K562 (cell line): ENCODE results near the gene BCL7B. TPM values are rescaled to one million over a fixed set of nuclear protein-coding genes. Genes with fewer than 3 reads are reported as not detected.

ENCODE experiments used
- ATAC-seq: fragments of 200-7000 bp; cut with Tn5 transposase; 3 replicates; pipeline ENCODE4 v1.9.1; 2020; ENCODE audit warnings: moderate library complexity
- BruUV-seq: library from RNA; stranded (reverse); fragments of 400-500 nt; replicated peaks from 2 replicates; lab custom pipeline; 2021; lab: Mats Ljungman, UMichigan
- CTCF ChIA-PET: fragments of 300-600 bp; formaldehyde crosslinking; extraction: SDS; loops from one replicate; lab custom pipeline; 2021; ENCODE audit warnings: low intra/inter-chr PET ratio; lab: Yijun Ruan, JAX
- POLR2A ChIA-PET: fragments of 300-600, 350-650 bp; sonication (Branson Sonifier 250); formaldehyde crosslinking; extraction: SDS; loops from one replicate; lab custom pipeline; 2021; ENCODE audit warnings: antibody characterized with exemption, inconsistent platforms; lab: Yijun Ruan, JAX
- DNase-seq, 4 experiments: peaks; one replicate each; pipeline versions ENCODE4 v3.0.0 to v3.0.0-alpha.2; 2011 to 2018; ENCODE audit warnings: low spot score in 3 of 4, mixed read lengths in 3 of 4; ENCODE audit errors: extremely low read depth in 1 of 4
- FAIRE-seq: peaks from 2 replicates; lab custom pipeline; 2011; peaks lifted over from hg19 to GRCh38; lab: Jason Lieb, UNC
- H2AFZ ChIP-seq: 2 replicates; pipeline ENCODE4 v1.6.0; 2011; ENCODE audit warnings: low read depth, low read length, control low read depth, inconsistent platforms
- H3K27ac ChIP-seq: fragments of 200-600 bp; 3 replicates; pipeline ENCODE4 v1.8.0; 2011; ENCODE audit warnings: low read depth, mild to moderate bottlenecking, control low read depth, inconsistent platforms, low read length, moderate library complexity, mixed read lengths; ENCODE audit errors: extremely low read depth
- H3K27me3 ChIP-seq, 2 experiments: fragments of 300-600 bp in 1 of 2; 2 replicates in 1 of 2; 3 replicates in 1 of 2; pipeline versions ENCODE4 v1.6.0 to v1.8.0; 2011; ENCODE audit warnings: inconsistent platforms in 2 of 2, low read length in 2 of 2, mild to moderate bottlenecking in 1 of 2, mixed read lengths in 1 of 2, moderate library complexity in 1 of 2; ENCODE audit not compliant: control insufficient read depth in 2 of 2, insufficient read depth in 2 of 2
- H3K36me3 ChIP-seq: fragments of 300-600 bp; 3 replicates; pipeline ENCODE4 v1.8.0; 2011; ENCODE audit warnings: mild to moderate bottlenecking, low read length, inconsistent platforms; ENCODE audit not compliant: control insufficient read depth, insufficient read depth
- H3K4me1 ChIP-seq, 2 experiments: fragments of 200-600 bp in 1 of 2; replicated peaks in 1 of 2; 2 replicates in 1 of 2; 3 replicates in 1 of 2; pipeline versions ENCODE4 v1.5.1 to v1.8.0; 2011; ENCODE audit warnings: inconsistent platforms in 2 of 2, low read length in 2 of 2, mild to moderate bottlenecking in 1 of 2, mixed read lengths in 1 of 2, moderate library complexity in 1 of 2; ENCODE audit not compliant: control insufficient read depth in 2 of 2, insufficient read depth in 2 of 2
- H3K4me2 ChIP-seq: 2 replicates; pipeline ENCODE4 v1.6.1; 2011; ENCODE audit warnings: low read length, control low read depth, inconsistent platforms, mixed read lengths; ENCODE audit not compliant: insufficient read depth
- H3K4me3 ChIP-seq: fragments of 200-600 bp; sonication (generic), shearing (Covaris generic); 2 replicates; pipeline ENCODE4 v1.5.1; 2016; ENCODE audit warnings: control low read depth, inconsistent platforms
- H3K79me2 ChIP-seq: fragments of 200-600 bp; 3 replicates; pipeline ENCODE4 v1.8.0; 2011; ENCODE audit warnings: low read length, inconsistent platforms; ENCODE audit not compliant: control insufficient read depth, insufficient read depth
- H3K9ac ChIP-seq, 2 experiments: 2 replicates each; pipeline versions ENCODE4 v1.6.0 to v1.6.1; 2011; ENCODE audit warnings: low read depth in 2 of 2, low read length in 2 of 2, control low read depth in 1 of 2, inconsistent platforms in 1 of 2, mild to moderate bottlenecking in 1 of 2, mixed read lengths in 1 of 2; ENCODE audit not compliant: insufficient read depth in 1 of 2
- H3K9me1 ChIP-seq: one replicate; pipeline ENCODE4 v1.6.0; 2011; ENCODE audit warnings: inconsistent platforms, mild to moderate bottlenecking, low read length, moderate library complexity; ENCODE audit not compliant: control insufficient read depth, insufficient read depth
- H3K9me3 ChIP-seq: replicated peaks from 2 replicates; pipeline ENCODE4 v1.5.1; 2011; ENCODE audit warnings: low read depth, low read length, inconsistent platforms; ENCODE audit not compliant: control insufficient read depth, insufficient read depth
- H4K20me1 ChIP-seq: replicated peaks from 2 replicates; pipeline ENCODE4 v1.6.1; 2011; ENCODE audit warnings: low read length, inconsistent platforms, mixed read lengths; ENCODE audit not compliant: control insufficient read depth, insufficient read depth
- BCOR ChIP-seq: fragments of 450-650 bp; IDR thresholded peaks from 2 replicates; pipeline ENCODE4 v1.6.1; 2016
- CAMTA2 ChIP-seq: fragments of 250-450 bp; sonication (Bioruptor Pico); conservative IDR thresholded peaks from 2 replicates; pipeline ENCODE4 v1.5.1; 2022
- DDX20 ChIP-seq: fragments of 450-650 bp; IDR thresholded peaks from 2 replicates; pipeline ENCODE4 v1.6.1; 2016; ENCODE audit warnings: missing genetic modification characterization, low read depth, mild to moderate bottlenecking, missing compliant biosample characterization, moderate library complexity
- DPF2 ChIP-seq: fragments of 450-650 bp; IDR thresholded peaks from 2 replicates; pipeline ENCODE4 v1.6.1; 2016
- ELK3 ChIP-seq: fragments of 450-650 bp; formaldehyde crosslinking; IDR thresholded peaks from 2 replicates; pipeline ENCODE4 v1.4.0; 2020; ENCODE audit warnings: mild to moderate bottlenecking
- KAT7 ChIP-seq: sonication (generic); formaldehyde crosslinking; IDR thresholded peaks from 2 replicates; pipeline ENCODE4 v1.8.0; 2022; ENCODE audit warnings: missing genetic modification reagents, mild to moderate bottlenecking, borderline replicate concordance
- KDM4B ChIP-seq, 2 experiments: fragments of 450-650 bp in 1 of 2; sonication (generic) in 1 of 2; IDR thresholded peaks; 2 replicates each; pipeline ENCODE4 v1.6.1; 2016 to 2017; ENCODE audit warnings: borderline replicate concordance in 2 of 2, antibody characterized with exemption in 1 of 2, low read depth in 1 of 2, mild to moderate bottlenecking in 1 of 2
- MXD1 ChIP-seq: fragments of 250-450 bp; sonication (Bioruptor Pico); IDR thresholded peaks from 2 replicates; pipeline ENCODE4 v1.8.0; 2021; ENCODE audit warnings: borderline replicate concordance, mild to moderate bottlenecking, moderate library complexity; ENCODE audit not compliant: poor library complexity, severe bottlenecking
- NFXL1 ChIP-seq: fragments of 450-650 bp; formaldehyde crosslinking; IDR thresholded peaks from 2 replicates; pipeline ENCODE4 v1.4.0; 2021; ENCODE audit warnings: mild to moderate bottlenecking
- NONO ChIP-seq, 2 experiments: fragments of 200-400 bp in 1 of 2; fragments of 450-650 bp in 1 of 2; formaldehyde crosslinking in 1 of 2; IDR thresholded peaks; 2 replicates each; pipeline ENCODE4 v1.6.1; 2017; ENCODE audit warnings: low read depth in 2 of 2, mild to moderate bottlenecking in 2 of 2, moderate library complexity in 2 of 2, low read length in 1 of 2
- POLR3A ChIP-seq: IDR thresholded peaks from 2 replicates; pipeline ENCODE4 v1.6.1; 2011; ENCODE audit warnings: borderline replicate concordance, mild to moderate bottlenecking, moderate library complexity; ENCODE audit not compliant: insufficient read length, insufficient read depth; ENCODE audit errors: extremely low read depth
- POU5F1 ChIP-seq: fragments of 150-350 bp; IDR thresholded peaks from 2 replicates; pipeline ENCODE4 v1.6.1; 2014; ENCODE audit warnings: borderline replicate concordance, low read length, low read depth, mild to moderate bottlenecking; ENCODE audit not compliant: partially characterized antibody
- RBM25 ChIP-seq: fragments of 200-400 bp; formaldehyde crosslinking; IDR thresholded peaks from 2 replicates; pipeline ENCODE4 v1.6.1; 2018; ENCODE audit warnings: low read length, low read depth, moderate library complexity; ENCODE audit not compliant: severe bottlenecking
- SMARCA5 ChIP-seq: fragments of 450-650 bp; IDR thresholded peaks from 2 replicates; pipeline ENCODE4 v1.6.1; 2016
- SUPT5H ChIP-seq: fragments of 450-650 bp; IDR thresholded peaks from 2 replicates; pipeline ENCODE4 v1.6.1; 2016
- ZBTB26 ChIP-seq: fragments of 450-650 bp; formaldehyde crosslinking; IDR thresholded peaks from 2 replicates; pipeline ENCODE4 v1.4.0; 2022; ENCODE audit warnings: missing genetic modification characterization
- ZC3H4 ChIP-seq: sonication (generic); formaldehyde crosslinking; IDR thresholded peaks from 2 replicates; pipeline ENCODE4 v1.9.0; 2021; ENCODE audit warnings: missing genetic modification reagents, borderline replicate concordance
- ZFP91 ChIP-seq: sonication (generic); formaldehyde crosslinking; IDR thresholded peaks from 2 replicates; pipeline ENCODE4 v1.8.0; 2022; ENCODE audit warnings: mild to moderate bottlenecking, missing genetic modification reagents
- ZNF121 ChIP-seq: sonication (generic); formaldehyde crosslinking; conservative IDR thresholded peaks from 2 replicates; pipeline ENCODE4 v1.8.0; 2022; ENCODE audit warnings: missing genetic modification reagents
- ZNF232 ChIP-seq: sonication (generic); formaldehyde crosslinking; IDR thresholded peaks from 2 replicates; pipeline ENCODE4 v1.8.0; 2022; ENCODE audit warnings: mild to moderate bottlenecking, missing genetic modification reagents
- WGBS: fragments of 100-300 bp; shearing (Covaris generic); methylation state at CpG from one replicate; pipeline ENCODE4 v1.1.6; 2016; ENCODE audit warnings: low coverage, mixed read lengths; ENCODE audit not compliant: insufficient coverage; ENCODE audit errors: missing lambda C conversion rate; 5-methylcytosine and 5-hydroxymethylcytosine counted together
- in situ Hi-C: fragments of 300-500 bp; cut with MboI; formaldehyde crosslinking; loops from 4 replicates; pipeline ENCODE4 v1.15.0; 2018; ENCODE audit warnings: inconsistent platforms, mixed read lengths
- intact Hi-C: fragments of 100-400 bp; cut with micrococcal nuclease; formaldehyde crosslinking; loops from 2 replicates; pipeline ENCODE4 v1.14.2; 2022
- polyA plus RNA-seq, 8 experiments: library from polyadenylated mRNA; depleted of rRNA in 4 of 8; stranded (reverse) in 5 of 8; unstranded in 3 of 8; fragments of >200 nt; fragmentation: Nextera tagmentation in 2 of 8; fragmentation: Illumina TruSeq in 1 of 8; extraction: Ambion mirVana in 2 of 8; extraction: Trizol in 1 of 8; gene quantifications; 2 replicates each; pipeline versions ENCODE4 v1.2.1 to v1.2.3, GENCODE V29; 2011 to 2014; ENCODE audit warnings: inconsistent platforms in 1 of 8, missing spikeins in 1 of 8
- total RNA-seq, 7 experiments: library from RNA; depleted of rRNA in 6 of 7; stranded (reverse); fragments of >200 nt in 6 of 7; fragmentation: Illumina TruSeq in 2 of 7; extraction: Trizol in 2 of 7; gene quantifications; 2 replicates each; pipeline versions ENCODE4 v1.2.1 to v1.2.3, GENCODE V29; 2011 to 2021; ENCODE audit warnings: low replicate concordance in 1 of 7

Gene BCL7B
- total and polyA plus RNA-seq, 9 of the 15 experiments (the other 6 are each of a cell fraction or from before 2014, with no cell fraction given) = 10.0 to 73.2 (median 32.9) TPM

- in situ Hi-C loops (no loop called here), intact Hi-C loops (no loop called here)
- Histone ChIP-seq H3K9me1 (no peaks in the 10 kb centered on the region), H3K9me3 (no peaks in the 10 kb centered on the region), H3K4me1 (peaks cover 19 to 36% of the 10 kb centered on the region in 2 experiments), H3K27ac (no peak overlapping the region), H4K20me1 (no peaks in the 10 kb centered on the region), H2AFZ (no peak overlapping the region), H3K4me3 (no peak overlapping the region), H3K4me2 (no peak overlapping the region), H3K9ac (no peak overlapping the region), H3K79me2 (peaks cover 7% of the 10 kb centered on the region), H3K27me3 (no peaks in the 10 kb centered on the region), H3K36me3 (no peaks in the 10 kb centered on the region)
- CTCF ChIA-PET = no interaction called here
- DNase-seq (no peak), ATAC-seq (no peak), FAIRE-seq (no peak)
- WGBS = 70% methylated on average over 6 of the region's 6 CpGs
- no TSS peak for BruUV-seq
- POLR2A ChIA-PET = no interaction called here
- no peak for TF ChIP-seq KDM4B (IDR thresholded peaks at IDR 0.05; ENCODE audit: borderline replicate concordance in 2 of 2, low read depth in 1 of 2)
- no peak for TF ChIP-seq ELK3 (CRISPR knock-in tag)
- no peak for TF ChIP-seq ZC3H4 (CRISPR knock-in tag)
- no peak for TF ChIP-seq NFXL1 (CRISPR knock-in tag)
- TF ChIP-seq SUPT5H = no peak
- TF ChIP-seq POU5F1 = no peak
- TF ChIP-seq DPF2 = no peak
- no peak for TF ChIP-seq KAT7
- TF ChIP-seq NONO (IDR thresholded peaks at IDR 0.05; ENCODE audit: low read depth in 2 of 2, low read length in 1 of 2) = no peak
- TF ChIP-seq ZBTB26 (CRISPR knock-in tag) = no peak
- TF ChIP-seq BCOR = peak; percentile 24; the same call in 1 of the 2 replicates
- TF ChIP-seq RBM25 = peak; percentile 14
- no peak for TF ChIP-seq POLR3A
- TF ChIP-seq MXD1 (CRISPR knock-in tag) = no peak
- no peak for TF ChIP-seq CAMTA2 (CRISPR knock-in tag)
- no peak for TF ChIP-seq SMARCA5
- TF ChIP-seq DDX20 (tag) = no peak
- no peak for TF ChIP-seq ZFP91 (CRISPR knock-in tag)
- TF ChIP-seq ZNF121 = peak; percentile 87
- no peak for TF ChIP-seq ZNF232 (CRISPR knock-in tag)
Measured at GRCh38 chr7:73582664-73583202, 25.2 kb upstream of the BCL7B start.
